Astrocyte (in vitro differentiated cells and primary cell): ENCODE results near the gene BBS7.

Experiments used
- EZH2 ChIP-seq: IDR thresholded peaks from 2 replicates; pipeline ENCODE4 v1.6.1; 2012; ENCODE audit warnings: mild to moderate bottlenecking, low read length, inconsistent platforms; ENCODE audit not compliant: insufficient read depth
- TF ChIP-seq, protein P1 (sequence below): IDR thresholded peaks from 2 replicates; pipeline ENCODE4 v1.5.1; 2011; ENCODE audit warnings: low read depth, mild to moderate bottlenecking, inconsistent platforms, low read length, moderate library complexity; ENCODE audit not compliant: insufficient read depth

DNA sequence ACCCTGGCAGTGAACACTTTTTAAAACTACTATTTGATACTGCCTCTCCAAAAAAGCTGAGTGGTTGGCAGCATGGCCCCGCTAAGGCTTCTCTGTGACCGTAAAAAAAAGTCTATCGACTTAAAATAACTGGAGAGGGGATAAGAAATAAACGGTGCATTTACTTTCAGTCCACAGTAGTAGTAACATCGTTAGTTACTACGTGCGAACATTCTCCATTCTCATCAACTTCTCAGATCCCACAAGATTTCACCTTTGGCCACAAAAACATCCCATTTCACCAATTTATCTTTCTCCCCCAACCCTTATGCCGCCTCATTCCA, 69.7 kb downstream of the BBS7 start:
- TF ChIP-seq, protein P1, sequence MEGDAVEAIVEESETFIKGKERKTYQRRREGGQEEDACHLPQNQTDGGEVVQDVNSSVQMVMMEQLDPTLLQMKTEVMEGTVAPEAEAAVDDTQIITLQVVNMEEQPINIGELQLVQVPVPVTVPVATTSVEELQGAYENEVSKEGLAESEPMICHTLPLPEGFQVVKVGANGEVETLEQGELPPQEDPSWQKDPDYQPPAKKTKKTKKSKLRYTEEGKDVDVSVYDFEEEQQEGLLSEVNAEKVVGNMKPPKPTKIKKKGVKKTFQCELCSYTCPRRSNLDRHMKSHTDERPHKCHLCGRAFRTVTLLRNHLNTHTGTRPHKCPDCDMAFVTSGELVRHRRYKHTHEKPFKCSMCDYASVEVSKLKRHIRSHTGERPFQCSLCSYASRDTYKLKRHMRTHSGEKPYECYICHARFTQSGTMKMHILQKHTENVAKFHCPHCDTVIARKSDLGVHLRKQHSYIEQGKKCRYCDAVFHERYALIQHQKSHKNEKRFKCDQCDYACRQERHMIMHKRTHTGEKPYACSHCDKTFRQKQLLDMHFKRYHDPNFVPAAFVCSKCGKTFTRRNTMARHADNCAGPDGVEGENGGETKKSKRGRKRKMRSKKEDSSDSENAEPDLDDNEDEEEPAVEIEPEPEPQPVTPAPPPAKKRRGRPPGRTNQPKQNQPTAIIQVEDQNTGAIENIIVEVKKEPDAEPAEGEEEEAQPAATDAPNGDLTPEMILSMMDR: no peak
- TF ChIP-seq EZH2: no peak
